Body of pancreas (tissue), 4 donors: ENCODE data around the gene DGKI.

Experiments
- CTCF ChIP-seq, 7 experiments: fragments of 450-650 bp in 4 of 7; fragments of 200-600 bp in 3 of 7; sonication (generic) in 3 of 7; IDR thresholded peaks; one replicate each; pipeline ENCODE4 v1.5.1; 2016 to 2019; ENCODE audit warnings: antibody characterized with exemption in 7 of 7
- POLR2A ChIP-seq, 3 donors: fragments of 450-650 bp; IDR thresholded peaks; one replicate each; pipeline ENCODE4 v1.6.1; 2016; ENCODE audit warnings: antibody characterized with exemption in 3 of 3, mild to moderate bottlenecking in 2 of 3

GRCh38 chr7:137862358-137862757 is 15.6 kb upstream of the DGKI start:
- TF ChIP-seq CTCF (IDR thresholded peaks at IDR 0.05), result no peak
- no peak for TF ChIP-seq POLR2A (IDR thresholded peaks at IDR 0.05)
